GM12878 (cell line): ENCODE measurements around the gene RCAN2. TPM values are rescaled to one million over a fixed set of nuclear protein-coding genes. Genes with fewer than 3 reads are reported as not detected.

Source experiments
- ATAC-seq: fragments of 200-7000 bp; cut with Tn5 transposase; 3 replicates; pipeline ENCODE4 v1.9.1; 2020; ENCODE audit warnings: mild to moderate bottlenecking, moderate library complexity
- BruUV-seq: library from RNA; stranded (reverse); fragments of 400-500 nt; replicated peaks from 2 replicates; lab custom pipeline; 2021; lab: Mats Ljungman, UMichigan
- CTCF ChIA-PET: fragments of 300-600 bp; sonication (Branson Sonifier 250); formaldehyde crosslinking; extraction: SDS; loops from one replicate; lab custom pipeline; 2021; ENCODE audit warnings: inconsistent platforms; lab: Yijun Ruan, JAX
- POLR2A ChIA-PET: fragments of 350-600 bp; formaldehyde crosslinking; extraction: SDS; loops from one replicate; lab custom pipeline; 2021; ENCODE audit warnings: inconsistent platforms; lab: Charles Lee
- RAD21 ChIA-PET: fragments of 300-600 bp; sonication (Branson Sonifier 250); formaldehyde crosslinking; loops from one replicate; lab custom pipeline; 2023; ENCODE audit warnings: antibody characterized with exemption; ENCODE audit not compliant: unreplicated experiment; lab: Charles Lee
- SMC1A ChIA-PET: fragments of 300-600 bp; sonication (Branson Sonifier 250); formaldehyde crosslinking; loops from one replicate; lab custom pipeline; 2023; ENCODE audit not compliant: unreplicated experiment, uncharacterized antibody; lab: Charles Lee
- DNase-seq: peaks from one replicate; pipeline ENCODE4 v3.0.0-alpha.2; 2011; ENCODE audit warnings: low read depth, low spot score
- FAIRE-seq: peaks from 3 replicates; lab custom pipeline; 2011; peaks lifted over from hg19 to GRCh38; lab: Jason Lieb, UNC
- H2AFZ ChIP-seq: 2 replicates; pipeline ENCODE4 v1.6.0; 2011; ENCODE audit warnings: low read depth, low read length, control low read depth; ENCODE audit not compliant: control insufficient read depth
- H3K27ac ChIP-seq: 2 replicates; pipeline ENCODE4 v1.5.1; 2011; ENCODE audit warnings: control low read depth; ENCODE audit not compliant: control insufficient read depth, insufficient read depth
- H3K27me3 ChIP-seq, 2 experiments: replicated peaks in 1 of 2; 2 replicates each; pipeline versions ENCODE4 v1.6.0 to v1.6.1; 2011; ENCODE audit warnings: low read length in 1 of 2; ENCODE audit not compliant: control insufficient read depth in 2 of 2, insufficient read depth in 2 of 2
- H3K36me3 ChIP-seq, 2 experiments: 2 replicates each; pipeline ENCODE4 v1.5.1; 2011; ENCODE audit warnings: low read length in 1 of 2; ENCODE audit not compliant: control insufficient read depth in 2 of 2, insufficient read depth in 2 of 2
- H3K4me1 ChIP-seq: 2 replicates; pipeline ENCODE4 v1.6.1; 2011; ENCODE audit warnings: mild to moderate bottlenecking, low read length, moderate library complexity, mixed read lengths; ENCODE audit not compliant: control insufficient read depth, insufficient read depth
- H3K4me2 ChIP-seq: 2 replicates; pipeline ENCODE4 v1.6.0; 2011; ENCODE audit warnings: control low read depth; ENCODE audit not compliant: control insufficient read depth, insufficient read depth
- H3K4me3 ChIP-seq: fragments of 200-600 bp; sonication (generic); 2 replicates; pipeline ENCODE4 v1.5.1; 2016
- H3K79me2 ChIP-seq: 2 replicates; pipeline ENCODE4 v1.6.0; 2011; ENCODE audit warnings: low read length; ENCODE audit not compliant: control insufficient read depth, insufficient read depth
- H3K9ac ChIP-seq: 2 replicates; pipeline ENCODE4 v1.8.0; 2011; ENCODE audit warnings: low read length, control low read depth, mixed read lengths; ENCODE audit not compliant: control insufficient read depth, insufficient read depth
- H3K9me3 ChIP-seq: replicated peaks from 3 replicates; pipeline ENCODE4 v1.5.1; 2011; ENCODE audit warnings: mild to moderate bottlenecking, low read length; ENCODE audit not compliant: control insufficient read depth, insufficient read depth
- H4K20me1 ChIP-seq: 2 replicates; pipeline ENCODE4 v1.6.0; 2011; ENCODE audit not compliant: control insufficient read depth, insufficient read depth
- JUNB ChIP-seq: IDR thresholded peaks from 2 replicates; pipeline ENCODE4 v1.6.1; 2016; ENCODE audit warnings: antibody characterized with exemption, mild to moderate bottlenecking
- NBN ChIP-seq: fragments of 450-650 bp; IDR thresholded peaks from 2 replicates; pipeline ENCODE4 v1.6.1; 2016
- PAX5 ChIP-seq: IDR thresholded peaks from 2 replicates; pipeline ENCODE4 v1.6.1; 2011; ENCODE audit warnings: low read depth, low read length, borderline replicate concordance
- RBBP5 ChIP-seq: fragments of 200-600 bp; sonication (generic); conservative IDR thresholded peaks from 2 replicates; pipeline ENCODE4 v1.6.1; 2016
- RFX5 ChIP-seq: IDR thresholded peaks from 2 replicates; pipeline ENCODE4 v1.6.1; 2011; ENCODE audit warnings: low read depth, low read length, improper control_type of control experiment
- TBL1XR1 ChIP-seq: IDR thresholded peaks from 2 replicates; pipeline ENCODE4 v1.6.1; 2012; ENCODE audit warnings: low read depth, low read length, improper control_type of control experiment
- USF1 ChIP-seq: IDR thresholded peaks from 2 replicates; pipeline ENCODE4 v1.6.1; 2011; ENCODE audit warnings: borderline replicate concordance, low read depth, mild to moderate bottlenecking, moderate library complexity, mixed read lengths, low read length; ENCODE audit not compliant: insufficient read depth; ENCODE audit errors: extremely low read length
- ZBTB11 ChIP-seq: fragments of 450-650 bp; formaldehyde crosslinking; IDR thresholded peaks from 2 replicates; pipeline ENCODE4 v1.5.0; 2022; ENCODE audit warnings: mild to moderate bottlenecking, missing genetic modification characterization
- ZNF622 ChIP-seq: fragments of 450-650 bp; IDR thresholded peaks from 2 replicates; pipeline ENCODE4 v1.6.1; 2017; ENCODE audit warnings: mild to moderate bottlenecking, inconsistent platforms
- WGBS: methylation state at CpG from one replicate; pipeline ENCODE4 v1.1.6; 2016; ENCODE audit warnings: low lambda C conversion rate; ENCODE audit not compliant: insufficient replicate concordance, insufficient coverage; ENCODE audit errors: missing lambda C conversion rate; 5-methylcytosine and 5-hydroxymethylcytosine counted together
- in situ Hi-C: fragments of 300-500 bp; cut with MboI; formaldehyde crosslinking; loops from 9 replicates; pipeline ENCODE4 v1.14.3; 2018; ENCODE audit warnings: mixed read lengths
- intact Hi-C: fragments of 100-400 bp; cut with micrococcal nuclease; formaldehyde crosslinking; loops from one replicate; pipeline ENCODE4 v1.14.2; 2022; ENCODE audit not compliant: unreplicated experiment
- polyA plus RNA-seq, 11 experiments: library from polyadenylated mRNA; depleted of rRNA in 4 of 11; unstranded in 6 of 11; stranded (reverse) in 5 of 11; fragments of >200 nt; fragmentation: Nextera tagmentation in 4 of 11; fragmentation: Illumina TruSeq in 1 of 11; extraction: Ambion mirVana in 4 of 11; extraction: Trizol in 1 of 11; gene quantifications; 1 replicate in 1 of 11; 2 replicates in 10 of 11; pipeline versions ENCODE4 v1.2.1 to v1.2.3, GENCODE V29; 2011 to 2016; ENCODE audit warnings: inconsistent platforms in 2 of 11, missing spikeins in 2 of 11, low read depth in 1 of 11
- total RNA-seq, 4 experiments: library from RNA; depleted of rRNA in 3 of 4; stranded (reverse); fragments of >200 nt in 3 of 4; fragmentation: Illumina TruSeq in 1 of 4; extraction: Trizol in 1 of 4; gene quantifications; 2 replicates each; pipeline versions ENCODE4 v1.2.1 to v1.2.3, GENCODE V29; 2013 to 2021

Gene RCAN2
- total and polyA plus RNA-seq, 10 of the 15 experiments (the other 5 are each of a cell fraction or from before 2014, with no cell fraction given) = 0.06 TPM; not detected in 9

GRCh38 chr6:46246727-46247126 is 244.5 kb downstream of the RCAN2 start:
- no peak overlapping the region for H2AFZ ChIP-seq
- H4K20me1 ChIP-seq = no peaks in the 10 kb centered on the region
- no peak overlapping the region for H3K9ac ChIP-seq
- WGBS = 59% methylated on average over 8 of the region's 8 CpGs
- no peaks in the 10 kb centered on the region for H3K79me2 ChIP-seq
- ChIA-PET SMC1A (interaction anchor here (1.5 kb wide), 1 partner anchor 25 kb away, joined by 3 read pairs; no protein-coding TSS in a partner anchor), RAD21 (no interaction called here), POLR2A (no interaction called here), CTCF (no interaction called here)
- H3K4me1 ChIP-seq = no peaks in the 10 kb centered on the region
- no peak for TF ChIP-seq ZBTB11 (CRISPR knock-in tag)
- no peak for TF ChIP-seq USF1
- TF ChIP-seq PAX5 = no peak
- no peak for TF ChIP-seq TBL1XR1
- no peak for TF ChIP-seq JUNB
- no peak for TF ChIP-seq NBN
- no peak for TF ChIP-seq RFX5
- no peak for TF ChIP-seq RBBP5
- TF ChIP-seq ZNF622 = no peak
- DNase-seq = no peak
- no peak for FAIRE-seq
- no peaks in the 10 kb centered on the region for H3K9me3 ChIP-seq
- no peak overlapping the region for H3K4me2 ChIP-seq
- H3K36me3 ChIP-seq = no peaks in the 10 kb centered on the region
- intact Hi-C loops = no loop called here
- no peaks in the 10 kb centered on the region; a peak in 1 of 4 replicates for H3K27me3 ChIP-seq
- BruUV-seq = no TSS peak
- H3K27ac ChIP-seq = no peak overlapping the region
- no peak for ATAC-seq
- in situ Hi-C loops = no loop called here
- no peak overlapping the region for H3K4me3 ChIP-seq
